SK-N-MC (cell line): Measurements from ENCODE around the gene L3MBTL3.
"Not testable (repeated sequence)": the region's sequence is repeated elsewhere in the genome, so short reads cannot be mapped to it uniquely, and the experiment has no call there.

Source experiments
- DNase-seq: peaks from one replicate; pipeline ENCODE4 v3.0.0-alpha.2; 2011; ENCODE audit warnings: low read depth, low spot score
- H3K27ac ChIP-seq: fragments of 200-600 bp; sonication (generic); 2 replicates; pipeline ENCODE4 v1.5.1; 2016; ENCODE audit warnings: mixed run types
- H3K36me3 ChIP-seq: fragments of 200-600 bp; sonication (generic); 2 replicates; pipeline ENCODE4 v1.6.1; 2017; ENCODE audit warnings: antibody characterized with exemption, low read length, mixed read lengths; ENCODE audit not compliant: insufficient read depth
- H3K4me3 ChIP-seq: fragments of 200-600 bp; sonication (generic); 2 replicates; pipeline ENCODE4 v1.5.1; 2016
- H3K9ac ChIP-seq: fragments of 200-600 bp; sonication (generic); 2 replicates; pipeline ENCODE4 v1.8.0; 2017; ENCODE audit warnings: mixed run types, mixed read lengths; ENCODE audit not compliant: insufficient read length
- H3K9me3 ChIP-seq: fragments of 200-600 bp; sonication (generic); 2 replicates; pipeline ENCODE4 v1.6.1; 2017; ENCODE audit warnings: low read depth, mild to moderate bottlenecking, antibody characterized with exemption, low read length, moderate library complexity, mixed read lengths
- EZH2 ChIP-seq: fragments of 200-600 bp; sonication (generic); IDR thresholded peaks from one replicate; pipeline ENCODE4 v1.6.1; 2017; ENCODE audit warnings: antibody characterized with exemption
- FOXP2 ChIP-seq: optimal IDR thresholded peaks from 2 replicates; pipeline ENCODE3; 2011; ENCODE audit warnings: mild to moderate bottlenecking, moderate library complexity; ENCODE audit not compliant: insufficient read depth; ENCODE audit errors: extremely low read length, control extremely low read depth
- POLR2AphosphoS5 ChIP-seq: IDR thresholded peaks from 2 replicates; pipeline ENCODE4 v1.6.1; 2012; ENCODE audit warnings: mild to moderate bottlenecking, low read depth, low read length, borderline replicate concordance

Gene L3MBTL3

GRCh38 chr6:130161683-130162404 lies 143.5 kb downstream of the L3MBTL3 start:
- Histone ChIP-seq H3K9ac (no peak overlapping the region), H3K4me3 (no peak overlapping the region), H3K27ac (no peak overlapping the region), H3K36me3 (no peaks in the 10 kb centered on the region), H3K9me3 (peaks cover 4% of the 10 kb centered on the region; the same call in 1 of the 2 replicates)
- TF ChIP-seq POLR2AphosphoS5 (no peak), EZH2 (no peak), FOXP2 (no peak)
- DNase-seq, result no peak

DNA sequence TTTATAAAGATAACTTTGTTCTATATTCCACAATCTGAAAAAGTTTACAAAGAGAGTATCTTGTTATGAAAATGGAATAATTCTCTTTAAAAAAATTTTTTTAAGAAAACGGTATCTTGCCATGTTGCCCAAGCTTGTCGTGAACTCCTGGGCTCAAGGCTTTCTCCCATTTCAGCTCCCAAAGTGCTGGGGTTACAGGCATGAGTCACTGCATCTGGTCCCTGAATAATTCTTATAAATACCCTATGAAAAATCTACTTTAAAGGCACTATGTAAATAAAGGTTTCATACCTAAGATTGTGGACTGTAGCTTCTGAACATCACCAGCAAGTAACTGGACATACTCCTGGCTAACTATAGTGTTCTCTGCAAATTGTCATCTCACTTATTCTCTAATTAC lies 144.0 kb downstream of the L3MBTL3 start:
- Histone ChIP-seq H3K27ac (no peak overlapping the region), H3K9ac (no peak overlapping the region)
- no peak for TF ChIP-seq POLR2AphosphoS5
- no peak for TF ChIP-seq EZH2
- TF ChIP-seq FOXP2, result no peak

DNA sequence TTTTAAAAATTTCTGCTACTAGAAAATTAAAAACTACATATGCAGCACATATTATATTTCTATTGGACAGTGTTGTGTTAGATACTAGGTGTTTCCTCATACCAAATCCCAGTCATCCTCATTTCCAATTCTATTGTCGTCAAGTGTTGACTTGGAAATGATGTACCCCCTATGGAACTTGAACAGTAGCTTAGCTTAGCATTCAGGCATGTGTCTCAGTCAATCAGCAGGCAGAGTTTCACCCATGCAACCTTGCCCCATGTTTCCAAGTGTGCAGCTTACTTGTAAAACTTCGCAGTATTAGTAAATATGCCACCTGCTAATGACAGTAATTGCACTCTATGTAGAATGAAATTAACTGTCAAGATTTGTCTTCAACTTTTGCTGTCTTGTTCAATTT lies 144.9 kb downstream of the L3MBTL3 start:
- no peak overlapping the region for H3K4me3 ChIP-seq
- H3K9ac ChIP-seq, result no peak overlapping the region
- H3K9me3 ChIP-seq, result peaks cover 4% of the 10 kb centered on the region; the same call in 1 of the 2 replicates
- TF ChIP-seq POLR2AphosphoS5, result no peak
- no peak for TF ChIP-seq FOXP2
- TF ChIP-seq EZH2, result no peak
- H3K36me3 ChIP-seq, result no peaks in the 10 kb centered on the region
- DNase-seq, result no peak
- no peak overlapping the region for H3K27ac ChIP-seq

More for the DNA sequence above, 144.0 kb downstream of the L3MBTL3 start:
- DNase-seq, result no peak
- Histone ChIP-seq H3K9me3 (peaks cover 4% of the 10 kb centered on the region; the same call in 1 of the 2 replicates), H3K36me3 (no peaks in the 10 kb centered on the region), H3K4me3 (no peak overlapping the region)

GRCh38 chr6:130164251-130164650 lies 145.9 kb downstream of the L3MBTL3 start:
- Histone ChIP-seq H3K27ac (no peak overlapping the region), H3K9ac (no peak overlapping the region), H3K36me3 (no peaks in the 10 kb centered on the region), H3K4me3 (no peak overlapping the region), H3K9me3 (no peaks in the 10 kb centered on the region; the same call in 1 of the 2 replicates)
- TF ChIP-seq POLR2AphosphoS5 (no peak), FOXP2 (no peak), EZH2 (no peak)
- DNase-seq, result no peak

- Histone ChIP-seq H3K9ac (no peak overlapping the region), H3K27ac (no peak overlapping the region), H3K36me3 (no peaks in the 10 kb centered on the region), H3K9me3 (no peaks in the 10 kb centered on the region), H3K4me3 (no peak overlapping the region)
- no peak for TF ChIP-seq POLR2AphosphoS5
- TF ChIP-seq FOXP2, result no peak
- TF ChIP-seq EZH2, result no peak
- DNase-seq, result no peak
These were observed 149.3 kb downstream of the L3MBTL3 start for GRCh38 chr6:130167655-130168054.

GRCh38 chr6:130170160-130170559 lies 151.8 kb downstream of the L3MBTL3 start:
- not testable (repeated sequence) for H3K36me3 ChIP-seq, H3K9ac ChIP-seq, H3K27ac ChIP-seq, DNase-seq, H3K9me3 ChIP-seq, H3K4me3 ChIP-seq

- H3K9me3 ChIP-seq, H3K9ac ChIP-seq, DNase-seq, H3K4me3 ChIP-seq, H3K27ac ChIP-seq, H3K36me3 ChIP-seq: not testable (repeated sequence)
These were observed 155.1 kb downstream of the L3MBTL3 start for GRCh38 chr6:130173377-130174004.

- no peak for TF ChIP-seq POLR2AphosphoS5
- no peak for TF ChIP-seq EZH2
- no peak for TF ChIP-seq FOXP2
- Histone ChIP-seq H3K4me3 (no peak overlapping the region), H3K36me3 (no peaks in the 10 kb centered on the region)
These were observed 158.0 kb downstream of the L3MBTL3 start for GRCh38 chr6:130176378-130176777.

DNA sequence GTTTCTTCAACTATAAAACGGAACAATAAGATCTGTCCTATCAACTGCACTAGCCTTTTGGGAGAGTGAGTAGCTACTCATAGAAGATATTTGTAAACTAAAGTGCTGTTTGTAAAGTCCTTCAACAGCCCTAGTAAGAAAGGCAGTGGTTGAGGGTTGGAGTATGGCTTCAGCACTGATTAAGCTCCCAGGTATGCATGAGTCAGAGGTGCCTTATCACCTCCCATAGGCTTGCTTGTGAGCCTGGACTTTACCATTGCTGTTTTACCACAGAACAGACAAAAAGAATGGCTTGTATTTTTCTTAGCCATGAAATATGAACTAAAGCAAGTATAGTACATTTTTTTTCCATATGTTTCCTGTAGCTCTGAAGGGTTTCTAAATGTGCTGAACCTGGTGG lies 160.3 kb downstream of the L3MBTL3 start:
- DNase-seq, result no peak
- H3K9me3 ChIP-seq, result no peaks in the 10 kb centered on the region
- H3K9ac ChIP-seq, result no peak overlapping the region
- no peaks in the 10 kb centered on the region for H3K36me3 ChIP-seq
- H3K27ac ChIP-seq, result no peak overlapping the region
- TF ChIP-seq FOXP2 (no peak), EZH2 (no peak)
- H3K4me3 ChIP-seq, result no peak overlapping the region

More at GRCh38 chr6:130176378-130176777, 158.0 kb downstream of the L3MBTL3 start:
- Histone ChIP-seq H3K27ac (no peak overlapping the region), H3K9ac (no peak overlapping the region), H3K9me3 (no peaks in the 10 kb centered on the region)
- no peak for DNase-seq
